GM12878 (cell line): Measurements from ENCODE around the gene NME7. TPM values are rescaled to one million over a fixed set of nuclear protein-coding genes. Genes with fewer than 3 reads are reported as not detected.

Experiments used
- ATAC-seq: fragments of 200-7000 bp; cut with Tn5 transposase; 3 replicates; pipeline ENCODE4 v1.9.1; 2020; ENCODE audit warnings: mild to moderate bottlenecking, moderate library complexity
- BruUV-seq: library from RNA; stranded (reverse); fragments of 400-500 nt; replicated peaks from 2 replicates; lab custom pipeline; 2021; lab: Mats Ljungman, UMichigan
- CTCF ChIA-PET: fragments of 300-600 bp; sonication (Branson Sonifier 250); formaldehyde crosslinking; extraction: SDS; loops from one replicate; lab custom pipeline; 2021; ENCODE audit warnings: inconsistent platforms; lab: Yijun Ruan, JAX
- POLR2A ChIA-PET: fragments of 350-600 bp; formaldehyde crosslinking; extraction: SDS; loops from one replicate; lab custom pipeline; 2021; ENCODE audit warnings: inconsistent platforms; lab: Charles Lee
- RAD21 ChIA-PET: fragments of 300-600 bp; sonication (Branson Sonifier 250); formaldehyde crosslinking; loops from one replicate; lab custom pipeline; 2023; ENCODE audit warnings: antibody characterized with exemption; ENCODE audit not compliant: unreplicated experiment; lab: Charles Lee
- SMC1A ChIA-PET: fragments of 300-600 bp; sonication (Branson Sonifier 250); formaldehyde crosslinking; loops from one replicate; lab custom pipeline; 2023; ENCODE audit not compliant: unreplicated experiment, uncharacterized antibody; lab: Charles Lee
- DNase-seq: peaks from one replicate; pipeline ENCODE4 v3.0.0-alpha.2; 2011; ENCODE audit warnings: low read depth, low spot score
- FAIRE-seq: peaks from 3 replicates; lab custom pipeline; 2011; peaks lifted over from hg19 to GRCh38; lab: Jason Lieb, UNC
- H2AFZ ChIP-seq: 2 replicates; pipeline ENCODE4 v1.6.0; 2011; ENCODE audit warnings: low read depth, low read length, control low read depth; ENCODE audit not compliant: control insufficient read depth
- H3K27ac ChIP-seq: 2 replicates; pipeline ENCODE4 v1.5.1; 2011; ENCODE audit warnings: control low read depth; ENCODE audit not compliant: control insufficient read depth, insufficient read depth
- H3K27me3 ChIP-seq, 2 experiments: replicated peaks in 1 of 2; 2 replicates each; pipeline versions ENCODE4 v1.6.0 to v1.6.1; 2011; ENCODE audit warnings: low read length in 1 of 2; ENCODE audit not compliant: control insufficient read depth in 2 of 2, insufficient read depth in 2 of 2
- H3K36me3 ChIP-seq, 2 experiments: 2 replicates each; pipeline ENCODE4 v1.5.1; 2011; ENCODE audit warnings: low read length in 1 of 2; ENCODE audit not compliant: control insufficient read depth in 2 of 2, insufficient read depth in 2 of 2
- H3K4me1 ChIP-seq: 2 replicates; pipeline ENCODE4 v1.6.1; 2011; ENCODE audit warnings: mild to moderate bottlenecking, low read length, moderate library complexity, mixed read lengths; ENCODE audit not compliant: control insufficient read depth, insufficient read depth
- H3K4me2 ChIP-seq: 2 replicates; pipeline ENCODE4 v1.6.0; 2011; ENCODE audit warnings: control low read depth; ENCODE audit not compliant: control insufficient read depth, insufficient read depth
- H3K4me3 ChIP-seq: fragments of 200-600 bp; sonication (generic); 2 replicates; pipeline ENCODE4 v1.5.1; 2016
- H3K79me2 ChIP-seq: 2 replicates; pipeline ENCODE4 v1.6.0; 2011; ENCODE audit warnings: low read length; ENCODE audit not compliant: control insufficient read depth, insufficient read depth
- H3K9ac ChIP-seq: 2 replicates; pipeline ENCODE4 v1.8.0; 2011; ENCODE audit warnings: low read length, control low read depth, mixed read lengths; ENCODE audit not compliant: control insufficient read depth, insufficient read depth
- H3K9me3 ChIP-seq: replicated peaks from 3 replicates; pipeline ENCODE4 v1.5.1; 2011; ENCODE audit warnings: mild to moderate bottlenecking, low read length; ENCODE audit not compliant: control insufficient read depth, insufficient read depth
- H4K20me1 ChIP-seq: 2 replicates; pipeline ENCODE4 v1.6.0; 2011; ENCODE audit not compliant: control insufficient read depth, insufficient read depth
- ATF2 ChIP-seq: IDR thresholded peaks from 2 replicates; pipeline ENCODE4 v1.6.1; 2012; ENCODE audit warnings: low read length, inconsistent platforms
- BCL11A ChIP-seq: IDR thresholded peaks from 2 replicates; pipeline ENCODE4 v1.6.1; 2011; ENCODE audit warnings: low read depth, low read length
- BCL3 ChIP-seq: IDR thresholded peaks from 2 replicates; pipeline ENCODE4 v1.6.1; 2011; ENCODE audit warnings: borderline replicate concordance, low read depth, mild to moderate bottlenecking, moderate library complexity, low read length; ENCODE audit not compliant: insufficient read depth, poor library complexity, severe bottlenecking
- BMI1 ChIP-seq: fragments of 450-650 bp; IDR thresholded peaks from 2 replicates; pipeline ENCODE4 v1.6.1; 2016; ENCODE audit warnings: mild to moderate bottlenecking, moderate library complexity, borderline replicate concordance
- CEBPZ ChIP-seq: fragments of 150-350 bp; IDR thresholded peaks from 2 replicates; pipeline ENCODE4 v1.6.1; 2016; ENCODE audit warnings: low read depth, low read length
- EZH2 ChIP-seq: IDR thresholded peaks from 2 replicates; pipeline ENCODE4 v1.6.1; 2012; ENCODE audit warnings: low read depth, mild to moderate bottlenecking, control low read depth, inconsistent platforms, low read length, borderline replicate concordance; ENCODE audit not compliant: control insufficient read depth
- KLF5 ChIP-seq: fragments of 450-650 bp; IDR thresholded peaks from 2 replicates; pipeline ENCODE4 v1.6.1; 2014; ENCODE audit warnings: mild to moderate bottlenecking; ENCODE audit not compliant: partially characterized antibody
- NR2C2 ChIP-seq: IDR thresholded peaks from 2 replicates; pipeline ENCODE4 v1.6.1; 2011; ENCODE audit warnings: borderline replicate concordance, low read depth; ENCODE audit not compliant: control insufficient read depth, insufficient read length
- POU2F2 ChIP-seq: IDR thresholded peaks from 3 replicates; pipeline ENCODE4 v1.6.1; 2011; ENCODE audit warnings: low read depth, mild to moderate bottlenecking, low read length, borderline replicate concordance
- RAD21 ChIP-seq: IDR thresholded peaks from 2 replicates; pipeline ENCODE4 v1.6.1; 2011; ENCODE audit warnings: mild to moderate bottlenecking, low read depth, low read length, moderate library complexity; ENCODE audit not compliant: insufficient read depth
- REST ChIP-seq: IDR thresholded peaks from 2 replicates; pipeline ENCODE4 v1.6.1; 2012; ENCODE audit warnings: mild to moderate bottlenecking, low read depth, low read length
- SMARCA5 ChIP-seq: fragments of 450-650 bp; IDR thresholded peaks from 2 replicates; pipeline ENCODE4 v1.6.1; 2017; ENCODE audit warnings: mild to moderate bottlenecking
- SMC3 ChIP-seq: IDR thresholded peaks from 2 replicates; pipeline ENCODE4 v1.6.1; 2011; ENCODE audit warnings: low read length, improper control_type of control experiment, borderline replicate concordance
- SRF ChIP-seq, 2 experiments: IDR thresholded peaks; 2 replicates each; pipeline ENCODE4 v1.6.1; 2011; ENCODE audit warnings: low read depth in 2 of 2, low read length in 2 of 2, mild to moderate bottlenecking in 1 of 2, moderate library complexity in 1 of 2
- ZNF274 ChIP-seq: IDR thresholded peaks from one replicate; pipeline ENCODE4 v1.8.0; 2011; ENCODE audit not compliant: insufficient read length, insufficient read depth
- WGBS: methylation state at CpG from one replicate; pipeline ENCODE4 v1.1.6; 2016; ENCODE audit warnings: low lambda C conversion rate; ENCODE audit not compliant: insufficient replicate concordance, insufficient coverage; ENCODE audit errors: missing lambda C conversion rate; 5-methylcytosine and 5-hydroxymethylcytosine counted together
- in situ Hi-C: fragments of 300-500 bp; cut with MboI; formaldehyde crosslinking; loops from 9 replicates; pipeline ENCODE4 v1.14.3; 2018; ENCODE audit warnings: mixed read lengths
- intact Hi-C: fragments of 100-400 bp; cut with micrococcal nuclease; formaldehyde crosslinking; loops from one replicate; pipeline ENCODE4 v1.14.2; 2022; ENCODE audit not compliant: unreplicated experiment
- polyA plus RNA-seq, 11 experiments: library from polyadenylated mRNA; depleted of rRNA in 4 of 11; unstranded in 6 of 11; stranded (reverse) in 5 of 11; fragments of >200 nt; fragmentation: Nextera tagmentation in 4 of 11; fragmentation: Illumina TruSeq in 1 of 11; extraction: Ambion mirVana in 4 of 11; extraction: Trizol in 1 of 11; gene quantifications; 1 replicate in 1 of 11; 2 replicates in 10 of 11; pipeline versions ENCODE4 v1.2.1 to v1.2.3, GENCODE V29; 2011 to 2016; ENCODE audit warnings: inconsistent platforms in 2 of 11, missing spikeins in 2 of 11, low read depth in 1 of 11
- total RNA-seq, 4 experiments: library from RNA; depleted of rRNA in 3 of 4; stranded (reverse); fragments of >200 nt in 3 of 4; fragmentation: Illumina TruSeq in 1 of 4; extraction: Trizol in 1 of 4; gene quantifications; 2 replicates each; pipeline versions ENCODE4 v1.2.1 to v1.2.3, GENCODE V29; 2013 to 2021

The NME7 gene
- total and polyA plus RNA-seq, 10 of the 15 experiments (the other 5 are each of a cell fraction or from before 2014, with no cell fraction given), result 1.5 to 15.6 (median 7.2) TPM

GRCh38 chr1:169340882-169341281 is 26.7 kb downstream of the NME7 start:
- WGBS, result 56% methylated on average over 5 of the region's 5 CpGs
- no peak overlapping the region for H3K4me3 ChIP-seq
- no peaks in the 10 kb centered on the region for H4K20me1 ChIP-seq
- RAD21 ChIA-PET, result no interaction called here
- peaks cover 2% of the 10 kb centered on the region; the same call in 1 of the 3 replicates for H3K9me3 ChIP-seq
- DNase-seq (no peak), FAIRE-seq (no peak), ATAC-seq (no peak)
- SMC1A ChIA-PET, result interaction anchor here (1.6 kb wide), 1 partner anchor 737 kb away, joined by 4 read pairs; no protein-coding TSS in a partner anchor
- no peaks in the 10 kb centered on the region for H3K27me3 ChIP-seq
- H3K4me1 ChIP-seq, result no peaks in the 10 kb centered on the region
- no peak overlapping the region for H3K27ac ChIP-seq
- intact Hi-C loops (no loop called here), in situ Hi-C loops (loop anchor here (5.0 to 10.0 kb wide), 2 partner anchors 739 to 906 kb away; no protein-coding TSS in a partner anchor)
- POLR2A ChIA-PET, result no interaction called here
- H3K9ac ChIP-seq, result no peak overlapping the region
- BruUV-seq, result no TSS peak
- no peaks in the 10 kb centered on the region for H3K79me2 ChIP-seq
- H3K36me3 ChIP-seq, result no peaks in the 10 kb centered on the region
- CTCF ChIA-PET, result interaction anchor here (1.4 kb wide), 1 partner anchor 737 kb away, joined by 7 read pairs; no protein-coding TSS in a partner anchor
- no peak overlapping the region for H3K4me2 ChIP-seq
- no peak overlapping the region for H2AFZ ChIP-seq
- no peak for TF ChIP-seq SMARCA5
- no peak for TF ChIP-seq BCL3
- no peak for TF ChIP-seq CEBPZ
- TF ChIP-seq REST, result no peak
- no peak for TF ChIP-seq SRF (IDR thresholded peaks at IDR 0.05; ENCODE audit: low read depth in 2 of 2, low read length in 2 of 2)
- TF ChIP-seq BMI1, result no peak
- TF ChIP-seq NR2C2, result no peak
- TF ChIP-seq POU2F2, result no peak
- no peak for TF ChIP-seq EZH2
- no peak for TF ChIP-seq KLF5
- no peak for TF ChIP-seq ZNF274
- TF ChIP-seq BCL11A, result no peak
- TF ChIP-seq ATF2, result no peak
- no peak for TF ChIP-seq SMC3
- TF ChIP-seq RAD21, result no peak
